ENCODE data around the gene PTPN1. TPM values are rescaled to one million over a fixed set of nuclear protein-coding genes. Genes with fewer than 3 reads are reported as not detected.

The PTPN1 gene
- total RNA-seq, 2 experiments from 2014 or later = 79.6 to 80.5 TPM

GRCh38 chr20:50625986-50626677 is 115.9 kb downstream of the PTPN1 start:
- no peaks in the 10 kb centered on the region for H3K27me3 Mint-ChIP-seq
- H3K9me3 Mint-ChIP-seq = peaks cover 3% of the 10 kb centered on the region
- no peak overlapping the region for H3K27ac Mint-ChIP-seq
- ChIA-PET POLR2A (no interaction called here), CTCF (interaction anchor here (0.9 to 1.6 kb wide), 5 partner anchors 10 to 169 kb away, joined by 3 to 8 read pairs (median 3); partner anchors contain the start of gene BCAS4)
- H3K4me1 Mint-ChIP-seq = no peaks in the 10 kb centered on the region
- DNase-seq = peak; percentile 26
- no peak overlapping the region for H3K4me3 Mint-ChIP-seq
- H3K36me3 Mint-ChIP-seq (ENCODE audit: low read depth) = no peaks in the 10 kb centered on the region

- Mint-ChIP-seq H3K27ac (no peak overlapping the region), H3K9me3 (no peaks in the 10 kb centered on the region), H3K4me1 (no peaks in the 10 kb centered on the region), H3K36me3 (ENCODE audit: low read depth) (no peaks in the 10 kb centered on the region), H3K27me3 (no peaks in the 10 kb centered on the region), H3K4me3 (no peak overlapping the region)
- POLR2A ChIA-PET = no interaction called here
- no peak for DNase-seq
- CTCF ChIA-PET = interaction anchor here (0.7 kb wide), 1 partner anchor 121 kb away, joined by 3 read pairs; no protein-coding TSS in a partner anchor
These were observed 117.6 kb downstream of the PTPN1 start for GRCh38 chr20:50627747-50628146.

- H3K27me3 Mint-ChIP-seq = no peaks in the 10 kb centered on the region
- H3K36me3 Mint-ChIP-seq (ENCODE audit: low read depth) = no peaks in the 10 kb centered on the region
- H3K4me3 Mint-ChIP-seq = no peak overlapping the region
- H3K27ac Mint-ChIP-seq = no peak overlapping the region
- DNase-seq = no peak
- H3K9me3 Mint-ChIP-seq = no peaks in the 10 kb centered on the region
- ChIA-PET CTCF (no interaction called here), POLR2A (no interaction called here)
- no peaks in the 10 kb centered on the region for H3K4me1 Mint-ChIP-seq
These were observed 118.1 kb downstream of the PTPN1 start for GRCh38 chr20:50628332-50628731.

GRCh38 chr20:50628853-50629669 is 118.9 kb downstream of the PTPN1 start:
- POLR2A ChIA-PET = no interaction called here
- H3K4me1 Mint-ChIP-seq = no peaks in the 10 kb centered on the region

GRCh38 chr20:50629670-50630045 is 119.5 kb downstream of the PTPN1 start:
- ChIA-PET CTCF (no interaction called here), POLR2A (no interaction called here)

More at GRCh38 chr20:50628853-50629669, 118.9 kb downstream of the PTPN1 start:
- Mint-ChIP-seq H3K4me3 (no peak overlapping the region), H3K27me3 (no peaks in the 10 kb centered on the region), H3K36me3 (ENCODE audit: low read depth) (no peaks in the 10 kb centered on the region), H3K27ac (no peak overlapping the region), H3K9me3 (no peaks in the 10 kb centered on the region)
- CTCF ChIA-PET = no interaction called here
- DNase-seq = no peak

GRCh38 chr20:50630578-50631263 is 120.5 kb downstream of the PTPN1 start:
- CTCF ChIA-PET = no interaction called here
- no peak overlapping the region for H3K27ac Mint-ChIP-seq
- H3K4me3 Mint-ChIP-seq = no peak overlapping the region
- H3K36me3 Mint-ChIP-seq (ENCODE audit: low read depth) = no peaks in the 10 kb centered on the region
- DNase-seq = no peak
- H3K27me3 Mint-ChIP-seq = no peaks in the 10 kb centered on the region
- no peaks in the 10 kb centered on the region for H3K4me1 Mint-ChIP-seq
- H3K9me3 Mint-ChIP-seq = no peaks in the 10 kb centered on the region
- POLR2A ChIA-PET = no interaction called here

More at GRCh38 chr20:50629670-50630045, 119.5 kb downstream of the PTPN1 start:
- H3K27me3 Mint-ChIP-seq = no peaks in the 10 kb centered on the region
- H3K9me3 Mint-ChIP-seq = no peaks in the 10 kb centered on the region
- H3K36me3 Mint-ChIP-seq (ENCODE audit: low read depth) = no peaks in the 10 kb centered on the region
- H3K4me3 Mint-ChIP-seq = no peak overlapping the region
- no peaks in the 10 kb centered on the region for H3K4me1 Mint-ChIP-seq
- DNase-seq = no peak
- no peak overlapping the region for H3K27ac Mint-ChIP-seq

GRCh38 chr20:50632236-50632635 is 122.1 kb downstream of the PTPN1 start:
- H3K4me1 Mint-ChIP-seq = no peaks in the 10 kb centered on the region
- no peaks in the 10 kb centered on the region for H3K9me3 Mint-ChIP-seq
- CTCF ChIA-PET = interaction anchor here (0.9 kb wide), 1 partner anchor 53 kb away, joined by 4 read pairs; no protein-coding TSS in a partner anchor
- DNase-seq = no peak
- no peaks in the 10 kb centered on the region for H3K36me3 Mint-ChIP-seq (ENCODE audit: low read depth)
- POLR2A ChIA-PET = interaction anchor here (0.6 kb wide), 1 partner anchor 11 kb away, joined by 3 read pairs; no protein-coding TSS in a partner anchor
- no peak overlapping the region for H3K27ac Mint-ChIP-seq
- H3K4me3 Mint-ChIP-seq = no peak overlapping the region
- H3K27me3 Mint-ChIP-seq = no peaks in the 10 kb centered on the region

- CTCF ChIA-PET = interaction anchor here (0.9 to 1.1 kb wide), 2 partner anchors 13 to 54 kb away, joined by 3 to 4 read pairs; no protein-coding TSS in a partner anchor
These were observed 122.5 kb downstream of the PTPN1 start for GRCh38 chr20:50632701-50633100.

GRCh38 chr20:50633361-50633760 is 123.2 kb downstream of the PTPN1 start:
- Mint-ChIP-seq H3K4me1 (no peaks in the 10 kb centered on the region), H3K4me3 (no peak overlapping the region), H3K36me3 (ENCODE audit: low read depth) (no peaks in the 10 kb centered on the region), H3K27ac (no peak overlapping the region), H3K9me3 (no peaks in the 10 kb centered on the region), H3K27me3 (no peaks in the 10 kb centered on the region)
- no peak for DNase-seq
- POLR2A ChIA-PET = no interaction called here
- CTCF ChIA-PET = interaction anchor here (1.1 kb wide), 1 partner anchor 13 kb away, joined by 3 read pairs; no protein-coding TSS in a partner anchor

More at GRCh38 chr20:50632701-50633100, 122.5 kb downstream of the PTPN1 start:
- no peak for DNase-seq
- POLR2A ChIA-PET = interaction anchor here (0.6 kb wide), 1 partner anchor 10 kb away, joined by 3 read pairs; no protein-coding TSS in a partner anchor
- Mint-ChIP-seq H3K36me3 (ENCODE audit: low read depth) (no peaks in the 10 kb centered on the region), H3K4me1 (no peaks in the 10 kb centered on the region), H3K4me3 (no peak overlapping the region), H3K27me3 (no peaks in the 10 kb centered on the region), H3K9me3 (no peaks in the 10 kb centered on the region), H3K27ac (no peak overlapping the region)

GRCh38 chr20:50634191-50634590 is 124.0 kb downstream of the PTPN1 start:
- Mint-ChIP-seq H3K27me3 (no peaks in the 10 kb centered on the region), H3K9me3 (no peaks in the 10 kb centered on the region), H3K27ac (no peak overlapping the region), H3K36me3 (ENCODE audit: low read depth) (no peaks in the 10 kb centered on the region), H3K4me1 (no peaks in the 10 kb centered on the region), H3K4me3 (no peak overlapping the region)
- ChIA-PET POLR2A (no interaction called here), CTCF (no interaction called here)
- no peak for DNase-seq

Other genes starting within 250 kb of the PTPN1 start
- not detected for gene RIPOR3, start 181.2 kb downstream of the PTPN1 start, total RNA-seq
- 1 to 10 TPM; 4.3 to 6.2 TPM for gene PARD6B, start 221.2 kb downstream of the PTPN1 start, total RNA-seq

Measured in activated CD4-positive, alpha-beta memory T cell treated with anti-CD3 and anti-CD28 coated beads, Interleukin-2, amount 10 ng/mL, durations not matched to agents 7 days and 5 days (primary cell).